ENCODE measurements around the gene MAP4K2. TPM values are rescaled to one million over a fixed set of nuclear protein-coding genes. Genes with fewer than 3 reads are reported as not detected.
"Not testable (repeated sequence)": the region's sequence is repeated elsewhere in the genome, so short reads cannot be mapped to it uniquely, and the experiment has no call there.

The MAP4K2 gene
- total and polyA plus RNA-seq, 4 experiments from 2014 or later: 32.3 to 128 (median 89.8) TPM

- no peaks in the 10 kb centered on the region for H3K9me3 Mint-ChIP-seq
- intact Hi-C loops (cut with micrococcal nuclease): loop anchor here (5.0 kb wide), 1 partner anchor 229 kb away; no protein-coding TSS in a partner anchor
- DNase-seq: no peak
- peaks cover 40 to 76% (median 56%) of the 10 kb centered on the region in 4 donors for H3K4me1 Mint-ChIP-seq
- no peaks in the 10 kb centered on the region for H3K9me3 ChIP-seq (ENCODE audit: control insufficient read depth in 1 of 2, low read length in 2 of 2)
- peak overlapping the region; percentile 24 for H3K27ac ChIP-seq (ENCODE audit: low read depth, low read length)
- H3K36me3 ChIP-seq (ENCODE audit: insufficient read depth, low read length): peaks cover 7% of the 10 kb centered on the region
- peaks cover 77% of the 10 kb centered on the region for H3K4me1 ChIP-seq (ENCODE audit: insufficient read depth, low read length)
- no peaks in the 10 kb centered on the region for H3K27me3 ChIP-seq (ENCODE audit: insufficient read depth, low read length)
- H3K27me3 Mint-ChIP-seq: no peaks in the 10 kb centered on the region
- ChIA-PET CTCF (ENCODE audit: partially characterized antibody) (interaction anchor here (0.9 to 29.7 kb wide), 20 partner anchors 8 to 333 kb away, joined by 3 to 1245 read pairs (median 4); partner anchors contain the start of genes ARL2, BATF2, CAPN1 and EHD1), POLR2A (ENCODE audit: partially characterized antibody) (interaction anchor here (0.9 to 28.8 kb wide), 13 partner anchors 8 to 274 kb away, joined by 3 to 2105 read pairs (median 6); partner anchors contain the start of genes ARL2, EHD1, FAU and MRPL49)
- peak overlapping the region in 3 of 8 donors; percentile 8 to 55 (median 50) for H3K4me3 Mint-ChIP-seq
- H3K27ac Mint-ChIP-seq: peak overlapping the region; percentile 55 to 99 (median 90)
- peaks cover 7 to 12% of the 10 kb centered on the region in 2 donors for H3K36me3 Mint-ChIP-seq
- no peak overlapping the region for H3K4me3 ChIP-seq (ENCODE audit: low read length in 2 of 2)
These were observed 45.3 kb upstream of the MAP4K2 start for GRCh38 chr11:64848214-64848825.

DNA sequence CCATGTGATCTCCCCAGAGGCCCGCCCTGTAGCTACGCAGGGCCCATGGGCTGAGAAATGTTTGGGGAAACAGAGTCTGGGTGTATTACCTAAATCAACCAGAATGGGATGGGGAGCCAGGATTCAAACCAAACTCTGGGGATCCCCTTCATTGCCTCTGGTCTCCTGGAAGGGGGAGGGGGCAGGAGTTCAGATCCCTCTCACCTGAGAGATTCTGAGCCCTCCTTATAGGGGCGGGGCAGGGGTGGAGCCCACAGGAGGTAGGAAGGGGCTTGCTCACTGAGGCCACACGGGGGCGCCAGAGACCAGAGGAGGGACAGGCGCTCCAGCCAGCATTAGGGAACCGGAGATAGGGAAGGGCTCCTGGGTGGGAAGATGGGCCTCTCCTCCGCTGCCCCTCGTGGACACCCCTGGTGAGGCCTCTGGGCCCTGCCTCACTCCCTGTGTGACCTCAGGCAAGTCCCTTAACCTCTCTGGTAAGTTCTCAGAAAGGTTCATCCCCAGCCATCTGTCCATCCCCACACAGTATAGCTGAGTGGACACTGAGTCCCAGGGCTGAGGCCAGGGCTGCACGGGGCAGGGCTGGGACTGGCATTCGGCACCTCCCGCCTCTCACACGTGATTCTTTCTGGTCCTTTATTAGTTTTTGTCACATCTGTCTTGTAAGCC lies 44.1 kb upstream of the MAP4K2 start:
- H3K27me3 Mint-ChIP-seq: no peaks in the 10 kb centered on the region
- Histone ChIP-seq H3K36me3 (ENCODE audit: insufficient read depth, low read length) (no peaks in the 10 kb centered on the region), H3K4me1 (ENCODE audit: insufficient read depth, low read length) (peaks cover 65% of the 10 kb centered on the region), H3K27me3 (ENCODE audit: insufficient read depth, low read length) (no peaks in the 10 kb centered on the region), H3K27ac (ENCODE audit: low read depth, low read length) (peak overlapping the region; percentile 23), H3K9me3 (ENCODE audit: control insufficient read depth in 1 of 2, low read length in 2 of 2) (no peaks in the 10 kb centered on the region), H3K4me3 (ENCODE audit: low read length in 2 of 2) (no peak overlapping the region)
- POLR2A ChIA-PET (ENCODE audit: partially characterized antibody): interaction anchor here (0.7 to 28.8 kb wide), 9 partner anchors 16 to 167 kb away, joined by 4 to 2105 read pairs (median 12); partner anchors contain the start of genes ARL2, EHD1, PPP2R5B and RASGRP2
- peaks cover 35 to 64% (median 49%) of the 10 kb centered on the region in 4 donors for H3K4me1 Mint-ChIP-seq
- H3K4me3 Mint-ChIP-seq: peak overlapping the region in 4 of 8 donors; percentile 20 to 62 (median 34)
- CTCF ChIA-PET (ENCODE audit: partially characterized antibody): interaction anchor here (1.0 to 29.7 kb wide), 10 partner anchors 16 to 271 kb away, joined by 4 to 1245 read pairs (median 6); partner anchors contain the start of genes ARL2, EHD1 and ZNHIT2
- intact Hi-C loops (cut with micrococcal nuclease): loop anchor here (1.0 to 5.0 kb wide), 8 partner anchors 31 to 270 kb away; partner anchors contain the start of genes ARL2, EHD1, PPP2R5B and ZNHIT2
- peak; percentile 84 to 90 (median 88) for DNase-seq
- peak overlapping the region; percentile 11 to 89 (median 82) for H3K27ac Mint-ChIP-seq
- peaks cover 0 to 5% of the 10 kb centered on the region in 2 donors for H3K36me3 Mint-ChIP-seq
- H3K9me3 Mint-ChIP-seq: no peaks in the 10 kb centered on the region

- CTCF ChIA-PET (ENCODE audit: partially characterized antibody): interaction anchor here (0.6 to 29.7 kb wide), 8 partner anchors 17 to 167 kb away, joined by 3 to 1245 read pairs (median 4); partner anchors contain the start of genes ARL2 and EHD1
- POLR2A ChIA-PET (ENCODE audit: partially characterized antibody): interaction anchor here (0.6 to 28.8 kb wide), 9 partner anchors 8 to 653 kb away, joined by 3 to 2105 read pairs (median 4); partner anchors contain the start of genes EHD1, FAU, MALAT1 and MRPL49
These were observed 42.7 kb upstream of the MAP4K2 start for GRCh38 chr11:64845776-64846129.

GRCh38 chr11:64845129-64845775 lies 42.2 kb upstream of the MAP4K2 start:
- DNase-seq: peak in 1 of 5 donors; percentile 43
- peak overlapping the region; percentile 35 for H3K27ac ChIP-seq (ENCODE audit: low read depth, low read length)
- H3K27me3 Mint-ChIP-seq: no peaks in the 10 kb centered on the region
- H3K4me1 ChIP-seq (ENCODE audit: insufficient read depth, low read length): peaks cover 49% of the 10 kb centered on the region
- peak overlapping the region in 1 of 2 donors; percentile 43 for H3K4me3 ChIP-seq (ENCODE audit: low read length in 2 of 2)
- H3K36me3 ChIP-seq (ENCODE audit: insufficient read depth, low read length): no peaks in the 10 kb centered on the region
- CTCF ChIA-PET (ENCODE audit: partially characterized antibody): interaction anchor here (0.6 to 29.7 kb wide), 10 partner anchors 18 to 167 kb away, joined by 3 to 1245 read pairs (median 5); partner anchors contain the start of genes ARL2, EHD1 and SF1
- H3K27ac Mint-ChIP-seq: peak overlapping the region; percentile 70 to 95 (median 91)
- POLR2A ChIA-PET (ENCODE audit: partially characterized antibody): interaction anchor here (0.6 to 28.8 kb wide), 12 partner anchors 9 to 654 kb away, joined by 3 to 2105 read pairs (median 6); partner anchors contain the start of genes EHD1, FAU, MALAT1 and MRPL49
- no peaks in the 10 kb centered on the region for H3K36me3 Mint-ChIP-seq
- no peaks in the 10 kb centered on the region for H3K9me3 Mint-ChIP-seq
- no peaks in the 10 kb centered on the region for H3K27me3 ChIP-seq (ENCODE audit: insufficient read depth, low read length)
- peak overlapping the region; percentile 41 to 79 (median 66) for H3K4me3 Mint-ChIP-seq
- H3K4me1 Mint-ChIP-seq: peaks cover 22 to 48% (median 35%) of the 10 kb centered on the region in 4 donors
- no peaks in the 10 kb centered on the region for H3K9me3 ChIP-seq (ENCODE audit: control insufficient read depth in 1 of 2, low read length in 2 of 2)
- intact Hi-C loops (cut with micrococcal nuclease): loop anchor here (2.0 to 5.0 kb wide), 5 partner anchors 14 to 232 kb away; partner anchors contain the start of genes MEN1 and SF1

More at GRCh38 chr11:64845776-64846129, 42.7 kb upstream of the MAP4K2 start:
- H3K4me3 Mint-ChIP-seq: peak overlapping the region in 6 of 8 donors; percentile 21 to 63 (median 36)
- not testable (repeated sequence) for H3K9me3 Mint-ChIP-seq; H3K36me3 ChIP-seq (ENCODE audit: insufficient read depth, low read length); H3K27me3 ChIP-seq (ENCODE audit: insufficient read depth, low read length); H3K9me3 ChIP-seq (ENCODE audit: control insufficient read depth in 1 of 2, low read length in 2 of 2); H3K27ac ChIP-seq (ENCODE audit: low read depth, low read length); H3K36me3 Mint-ChIP-seq; H3K4me3 ChIP-seq (ENCODE audit: low read length in 2 of 2); H3K27me3 Mint-ChIP-seq
- peaks cover 51% of the 10 kb centered on the region for H3K4me1 ChIP-seq (ENCODE audit: insufficient read depth, low read length)
- peaks cover 24 to 50% (median 37%) of the 10 kb centered on the region in 4 donors for H3K4me1 Mint-ChIP-seq
- DNase-seq: peak in 1 of 5 donors; percentile 31
- H3K27ac Mint-ChIP-seq: peak overlapping the region in 4 of 7 donors; percentile 48 to 82 (median 78)
- intact Hi-C loops (cut with micrococcal nuclease): loop anchor here (2.0 to 5.0 kb wide), 7 partner anchors 13 to 271 kb away; partner anchors contain the start of genes MEN1, SF1 and ZNHIT2

- H3K27me3 ChIP-seq (ENCODE audit: insufficient read depth, low read length): no peaks in the 10 kb centered on the region
- DNase-seq: peak; percentile 71 to 81 (median 76)
- intact Hi-C loops (cut with micrococcal nuclease): loop anchor here (2.0 to 5.0 kb wide), 6 partner anchors 14 to 233 kb away; partner anchors contain the start of genes MAP4K2, MEN1 and SF1
- no peaks in the 10 kb centered on the region for H3K9me3 ChIP-seq (ENCODE audit: control insufficient read depth in 1 of 2, low read length in 2 of 2)
- H3K4me1 ChIP-seq (ENCODE audit: insufficient read depth, low read length): peaks cover 42% of the 10 kb centered on the region
- H3K36me3 Mint-ChIP-seq: peaks cover 0 to 1% of the 10 kb centered on the region in 2 donors
- peak within 1 kb of the TSS; percentile 70 to 95 (median 91) for H3K27ac Mint-ChIP-seq
- peak within 1 kb of the TSS; percentile 79 to 92 (median 82) for H3K4me3 Mint-ChIP-seq
- ChIA-PET CTCF (ENCODE audit: partially characterized antibody) (interaction anchor here (0.9 to 29.7 kb wide), 11 partner anchors 18 to 170 kb away, joined by 3 to 1245 read pairs (median 4); partner anchors contain the start of genes ARL2, EHD1, PPP2R5B and RASGRP2), POLR2A (ENCODE audit: partially characterized antibody) (interaction anchor here (0.5 to 28.8 kb wide), 20 partner anchors 9 to 1211 kb away, joined by 3 to 2105 read pairs (median 3); partner anchors contain the start of genes ARL2, EHD1, FAU and MALAT1)
- peak within 1 kb of the TSS in 1 of 2 donors; percentile 43 for H3K4me3 ChIP-seq (ENCODE audit: low read length in 2 of 2)
- H3K27ac ChIP-seq (ENCODE audit: low read depth, low read length): peak within 1 kb of the TSS; percentile 35
- H3K27me3 Mint-ChIP-seq: no peaks in the 10 kb centered on the region
- peaks cover 23 to 44% (median 33%) of the 10 kb centered on the region in 4 donors for H3K4me1 Mint-ChIP-seq
- H3K36me3 ChIP-seq (ENCODE audit: insufficient read depth, low read length): no peaks in the 10 kb centered on the region
- H3K9me3 Mint-ChIP-seq: no peaks in the 10 kb centered on the region
These were observed 41.5 kb upstream of the MAP4K2 start, which contains the start of gene CDC42BPG for GRCh38 chr11:64844330-64845128. CDC42BPG (minus strand) TSS chr11:64844653; CDS start chr11:64844569, 84 bp downstream.
